HG02970 (cell line): ENCODE results near the gene AGXT.

Experiments used
- ATAC-seq: cut with Tn5 transposase; IDR thresholded peaks from one replicate; pipeline ENCODE4 v1.9.1; 2021; ENCODE audit warnings: mild to moderate bottlenecking, moderate library complexity, moderate number of reproducible peaks; ENCODE audit not compliant: unreplicated experiment, low FRiP score

AGXT gene

DNA sequence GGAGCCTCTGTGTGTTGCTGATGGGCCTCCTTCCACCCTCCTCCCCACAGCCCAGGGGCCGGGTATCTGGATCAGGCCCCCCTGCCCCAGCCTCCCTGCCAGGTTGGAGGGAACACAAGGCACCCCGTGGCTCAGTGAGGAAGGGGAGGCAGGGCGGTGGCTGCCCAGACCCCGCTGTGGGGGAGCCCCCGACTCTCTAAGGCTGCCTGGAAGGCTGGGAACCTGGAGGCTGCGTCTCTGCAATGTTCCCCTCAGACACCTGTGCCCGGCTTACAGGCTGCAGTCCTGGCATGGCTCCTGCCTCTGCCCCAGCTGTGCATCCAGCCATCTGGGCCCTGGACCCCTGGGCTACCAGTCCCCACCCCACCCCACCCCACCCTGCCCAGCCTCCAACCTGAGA is 27.8 kb downstream of the AGXT start:
- ATAC-seq = no peak

- no peak for ATAC-seq
Measured at GRCh38 chr2:240896871-240897692, 28.5 kb downstream of the AGXT start.

- no peak for ATAC-seq
Measured at GRCh38 chr2:240898108-240898730, 29.6 kb downstream of the AGXT start.

- no peak for ATAC-seq
Measured at GRCh38 chr2:240898731-240899467, 30.3 kb downstream of the AGXT start.

DNA sequence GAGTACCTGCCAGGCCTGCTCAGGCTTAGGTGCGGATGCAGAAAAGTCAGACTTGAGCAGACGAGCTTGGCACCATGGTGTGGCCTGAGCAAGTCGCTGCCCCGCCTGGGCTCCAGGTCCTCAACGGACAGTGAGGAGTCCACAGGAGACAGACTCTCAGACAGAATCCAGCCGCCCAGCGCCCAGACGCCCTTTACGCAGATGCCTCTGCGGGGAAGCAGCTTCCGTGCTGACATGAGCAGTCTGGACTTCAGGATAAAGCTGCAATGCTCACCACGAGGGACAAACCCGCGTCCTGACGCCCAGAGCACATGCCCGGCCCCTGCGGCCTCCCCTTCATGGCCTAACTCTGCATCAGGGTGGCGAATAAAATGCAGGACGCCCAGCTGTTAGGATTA is 30.8 kb downstream of the AGXT start:
- no peak for ATAC-seq

- no peak for ATAC-seq
Measured at GRCh38 chr2:240900141-240900860, 31.7 kb downstream of the AGXT start.

DNA sequence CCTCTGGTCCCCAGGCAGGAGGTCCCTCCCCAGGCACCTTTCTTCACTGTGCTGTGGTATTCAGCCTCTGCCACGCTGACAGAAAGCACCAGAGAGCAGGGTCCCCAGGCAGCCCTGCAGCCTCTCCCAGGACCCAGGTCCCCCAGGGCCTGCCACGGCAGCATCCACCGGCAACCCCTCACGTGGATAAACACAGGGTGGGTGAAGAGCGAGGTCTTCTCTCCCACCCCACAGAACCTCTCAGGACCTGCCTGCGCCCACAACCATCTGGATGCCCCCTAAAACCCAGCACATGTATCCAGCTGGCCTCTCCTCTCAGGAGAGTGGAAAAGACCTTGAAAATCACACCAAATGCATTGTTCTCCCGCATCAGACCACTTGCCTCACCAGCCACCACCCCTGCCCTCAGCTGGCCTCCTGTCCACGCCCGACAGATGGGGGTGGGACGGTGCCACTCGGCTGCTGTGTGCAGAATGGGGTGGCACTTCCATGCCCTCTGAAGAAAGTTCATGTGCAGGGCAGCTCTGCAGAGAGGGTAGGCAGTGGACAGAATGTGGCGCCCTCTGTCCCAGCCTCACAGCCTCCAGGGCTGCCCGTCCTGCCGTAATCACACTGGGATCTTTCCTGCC is 33.5 kb downstream of the AGXT start:
- no peak for ATAC-seq

GRCh38 chr2:240902615-240903041 is 34.0 kb downstream of the AGXT start:
- ATAC-seq = no peak

DNA sequence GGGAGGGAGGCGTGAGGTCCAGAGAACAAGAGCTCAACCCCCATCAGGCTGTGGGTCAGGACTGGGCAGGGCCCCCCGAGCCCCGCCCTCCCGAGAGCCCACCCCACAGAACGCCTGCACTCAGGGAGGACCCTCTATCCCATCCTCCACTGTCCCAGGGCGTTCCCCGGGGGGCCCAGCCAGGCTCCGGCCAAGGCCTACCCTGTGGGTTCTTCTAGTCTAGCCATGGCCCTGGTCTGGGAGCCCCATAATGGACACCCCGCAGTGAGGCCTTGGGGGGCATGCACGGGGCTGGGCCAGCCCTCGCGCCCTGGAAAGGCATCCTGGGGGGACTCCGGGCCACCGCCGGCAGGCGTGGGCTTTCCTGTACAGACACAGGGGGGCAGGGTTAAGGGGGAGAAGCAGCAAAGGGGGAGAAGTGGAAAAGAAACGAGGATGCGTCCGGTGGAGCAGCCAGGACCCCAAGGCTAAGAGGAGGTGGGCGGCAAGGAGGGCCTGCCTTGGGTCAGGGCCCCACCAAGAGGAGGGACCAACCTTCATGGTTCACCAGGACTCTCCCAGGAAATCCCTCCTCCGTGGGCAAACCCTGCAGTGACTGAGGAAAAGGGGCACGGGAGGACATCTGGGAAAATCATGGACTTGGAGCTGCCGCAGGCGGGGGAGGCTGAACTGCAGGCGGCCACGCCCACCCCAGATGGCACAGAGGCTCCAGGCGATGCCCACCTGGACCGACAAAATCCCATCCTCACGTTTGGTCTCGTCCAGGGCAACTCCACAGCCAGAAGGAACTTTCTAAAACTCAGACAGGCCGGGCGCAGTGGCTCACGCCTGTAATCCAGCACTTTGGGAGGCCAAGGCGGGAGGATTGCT is 34.8 kb downstream of the AGXT start:
- no peak for ATAC-seq

- no peak for ATAC-seq
Measured at GRCh38 chr2:240904216-240905175, 35.9 kb downstream of the AGXT start.

DNA sequence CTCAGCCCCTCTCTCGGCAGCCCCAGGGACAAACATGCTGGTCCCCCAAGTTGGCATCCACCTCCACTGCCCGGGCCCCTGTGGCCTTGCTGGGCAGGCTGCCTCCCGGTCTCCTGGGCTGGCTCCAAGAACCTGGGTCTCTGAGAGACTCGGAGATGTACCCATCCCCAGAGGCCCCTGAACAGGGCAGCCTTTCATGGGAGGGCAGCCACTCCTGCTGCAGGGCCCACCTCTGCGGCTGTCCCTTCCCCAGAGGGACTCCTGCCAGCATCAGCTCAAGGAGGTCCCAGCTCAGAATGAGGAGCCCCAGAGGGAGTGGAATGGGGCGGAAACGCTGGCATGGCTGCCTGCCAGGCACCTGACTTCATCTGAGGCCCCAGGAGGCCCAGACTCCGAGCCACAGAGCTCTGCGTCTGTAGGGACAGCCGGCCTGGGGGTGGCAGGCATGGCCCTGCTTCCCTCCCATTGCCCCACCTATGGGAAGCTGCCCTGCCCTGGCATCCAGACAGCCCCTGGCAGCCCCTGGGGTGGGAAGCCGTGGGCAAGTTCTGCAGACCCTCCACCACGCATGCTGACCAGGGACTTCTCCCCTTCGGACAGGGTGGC is 36.7 kb downstream of the AGXT start:
- no peak for ATAC-seq

DNA sequence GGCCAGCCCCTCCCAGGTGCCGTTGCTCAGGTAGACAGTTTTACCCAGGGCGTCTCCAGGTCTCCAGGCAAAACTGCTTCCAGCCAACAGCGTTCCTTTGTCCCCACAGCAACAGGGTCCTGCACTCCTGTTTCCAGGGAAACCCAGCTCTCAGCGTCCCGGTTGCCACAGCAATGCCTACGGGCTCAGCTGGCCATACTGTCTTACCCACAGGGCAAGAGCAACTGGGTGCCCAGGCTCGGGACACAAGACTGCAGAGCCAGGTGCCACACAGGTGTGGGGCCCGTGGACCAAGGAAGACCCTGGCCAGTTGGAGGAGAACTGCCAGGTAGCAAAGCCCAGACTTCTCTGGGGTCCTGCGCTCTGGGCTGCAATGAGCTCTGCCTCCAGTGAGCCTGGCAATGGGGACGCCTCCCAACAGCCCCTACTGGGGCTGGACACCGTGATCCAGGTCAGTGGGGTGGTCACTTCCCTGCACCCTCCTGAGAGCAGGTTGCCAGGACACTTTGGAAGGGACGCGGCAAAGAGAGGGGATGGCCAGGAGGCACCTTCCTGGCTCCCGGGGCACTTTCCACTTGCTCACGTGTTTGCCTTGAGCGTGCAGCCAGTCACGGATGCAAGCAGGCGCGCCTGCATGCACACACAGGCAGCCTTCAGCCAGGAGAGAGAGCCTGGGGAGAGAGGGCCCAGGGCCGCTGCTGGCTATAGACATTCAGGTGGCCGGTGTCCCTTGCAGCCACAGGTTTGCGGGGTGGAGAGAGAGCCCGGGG is 37.7 kb downstream of the AGXT start, which contains the start of gene CROCC2:
TSS of gene CROCC2 (plus strand) at position 196 of the 770 bp plus-strand sequence. CDS start at position 374, 178 bp downstream.
- no peak for ATAC-seq

GRCh38 chr2:240906911-240907590 is 38.4 kb downstream of the AGXT start:
- ATAC-seq = no peak

DNA sequence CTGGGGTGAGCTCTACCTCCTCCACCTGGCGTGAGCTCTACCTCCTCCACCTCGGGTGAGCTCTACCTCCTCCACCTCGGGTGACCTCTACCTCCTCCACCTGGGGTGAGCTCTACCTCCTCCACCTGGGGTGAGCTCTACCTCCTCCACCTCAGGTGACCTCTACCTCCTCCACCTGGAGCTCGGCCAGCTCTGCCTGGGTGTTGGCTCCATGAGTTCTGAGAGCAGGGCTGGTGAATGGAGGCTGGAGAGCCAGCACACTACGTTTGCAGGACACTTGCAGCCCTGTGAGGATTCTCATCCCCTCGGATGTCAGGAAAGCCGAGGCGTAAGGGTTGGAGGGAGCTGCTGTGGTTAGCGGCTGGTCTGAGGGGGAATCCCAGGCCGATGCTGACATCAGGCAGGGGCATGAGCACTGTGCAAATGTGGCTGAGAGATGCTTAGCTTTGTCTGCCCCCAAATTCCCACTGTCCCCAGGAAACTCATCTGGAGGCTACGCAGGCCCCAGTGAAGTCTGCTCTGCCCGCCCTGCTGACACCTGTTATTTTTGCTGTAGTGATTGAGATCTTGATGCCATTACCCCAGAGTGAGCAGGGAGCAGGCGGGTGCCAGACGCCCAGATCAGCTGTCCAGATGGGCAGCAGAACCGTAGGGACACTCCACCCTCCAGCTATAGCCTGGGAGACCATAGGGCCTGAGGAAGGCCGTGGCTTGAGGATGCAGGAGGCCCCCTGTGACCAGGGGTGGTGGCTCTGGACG is 40.8 kb downstream of the AGXT start:
- no peak for ATAC-seq

DNA sequence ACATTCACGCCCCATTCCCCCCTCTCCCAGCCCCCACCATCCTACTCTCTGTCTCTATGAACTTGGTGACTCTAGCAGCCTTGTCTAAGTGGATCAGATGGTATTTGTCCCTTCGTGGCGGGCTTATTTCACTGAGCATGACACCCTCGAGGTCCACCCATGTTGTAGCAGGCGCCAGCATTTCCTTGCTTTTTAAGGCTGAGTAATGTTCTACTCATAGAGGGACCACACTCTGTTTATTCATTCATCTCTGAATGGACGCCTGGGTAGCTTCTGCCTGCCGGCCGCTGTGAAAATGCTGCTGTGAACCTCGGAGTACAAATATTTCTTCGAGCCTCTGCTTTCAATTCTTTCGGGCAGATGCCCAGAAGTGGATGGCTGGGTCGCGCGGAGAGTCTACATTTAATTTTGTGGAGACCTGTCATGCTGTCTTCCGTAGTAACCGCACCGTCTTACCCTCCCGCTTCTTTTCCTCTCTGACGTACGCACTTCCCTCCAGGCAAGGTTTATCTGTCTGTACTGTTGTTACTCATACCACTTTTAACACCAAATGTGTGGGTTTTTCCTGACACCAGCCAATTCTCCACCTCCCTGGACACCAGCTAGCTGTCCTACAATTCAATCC is 43.1 kb downstream of the AGXT start:
- ATAC-seq = no peak
